ENCODE data around the gene NAV1. TPM values are rescaled to one million over a fixed set of nuclear protein-coding genes. Genes with fewer than 3 reads are reported as not detected.
A peak's percentile ranks its signal among the peaks of the same experiment; 100 is the strongest.

Gene NAV1
- polyA plus RNA-seq, 1 donor from 2014 or later: 1.3 TPM

GRCh38 chr1:201527879-201528278 lies 11.0 kb upstream of the NAV1 start:
- Mint-ChIP-seq H3K4me1 (no peaks in the 10 kb centered on the region), H3K27me3 (peaks cover 1% of the 10 kb centered on the region), H3K27ac (no peak overlapping the region), H3K9me3 (peaks cover 0 to 1% (median 0%) of the 10 kb centered on the region in 3 donors), H3K36me3 (peaks cover 20% of the 10 kb centered on the region), H3K4me3 (no peak overlapping the region)

DNA sequence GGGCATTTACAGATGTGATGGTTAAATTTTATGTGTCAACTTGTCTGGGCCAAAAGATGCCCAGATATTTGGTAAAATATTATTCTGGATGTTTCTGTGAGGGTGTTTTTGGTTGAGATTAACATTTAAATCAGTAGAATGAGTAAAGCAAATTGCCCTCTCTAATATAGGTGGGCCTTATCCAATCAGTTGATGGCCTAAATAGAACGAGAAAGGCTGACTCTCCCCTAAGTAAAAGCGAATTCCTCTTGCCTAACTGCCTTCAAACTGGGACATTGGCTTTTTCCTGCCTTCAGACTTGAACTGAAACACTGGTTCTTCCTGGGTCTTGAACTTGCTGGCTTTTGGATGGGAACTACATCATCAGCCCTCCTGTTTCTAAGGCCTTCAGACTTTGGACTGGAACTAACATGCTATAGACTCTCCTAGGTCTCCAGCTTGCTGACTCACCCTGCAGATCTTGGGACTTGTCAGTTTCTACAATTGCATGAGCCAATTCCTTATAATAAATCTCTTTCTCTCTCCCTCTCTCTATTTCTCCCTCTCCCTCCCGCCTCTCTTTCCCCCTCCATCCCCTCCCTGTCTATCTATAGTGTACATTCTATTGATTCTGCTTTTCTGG lies 10.2 kb upstream of the NAV1 start:
- no peak overlapping the region for H3K4me3 Mint-ChIP-seq
- H3K36me3 Mint-ChIP-seq: peaks cover 19% of the 10 kb centered on the region
- no peaks in the 10 kb centered on the region for H3K4me1 Mint-ChIP-seq
- H3K27me3 Mint-ChIP-seq: peaks cover 1% of the 10 kb centered on the region
- peaks cover 0 to 1% (median 0%) of the 10 kb centered on the region in 3 donors for H3K9me3 Mint-ChIP-seq
- no peak overlapping the region for H3K27ac Mint-ChIP-seq

DNA sequence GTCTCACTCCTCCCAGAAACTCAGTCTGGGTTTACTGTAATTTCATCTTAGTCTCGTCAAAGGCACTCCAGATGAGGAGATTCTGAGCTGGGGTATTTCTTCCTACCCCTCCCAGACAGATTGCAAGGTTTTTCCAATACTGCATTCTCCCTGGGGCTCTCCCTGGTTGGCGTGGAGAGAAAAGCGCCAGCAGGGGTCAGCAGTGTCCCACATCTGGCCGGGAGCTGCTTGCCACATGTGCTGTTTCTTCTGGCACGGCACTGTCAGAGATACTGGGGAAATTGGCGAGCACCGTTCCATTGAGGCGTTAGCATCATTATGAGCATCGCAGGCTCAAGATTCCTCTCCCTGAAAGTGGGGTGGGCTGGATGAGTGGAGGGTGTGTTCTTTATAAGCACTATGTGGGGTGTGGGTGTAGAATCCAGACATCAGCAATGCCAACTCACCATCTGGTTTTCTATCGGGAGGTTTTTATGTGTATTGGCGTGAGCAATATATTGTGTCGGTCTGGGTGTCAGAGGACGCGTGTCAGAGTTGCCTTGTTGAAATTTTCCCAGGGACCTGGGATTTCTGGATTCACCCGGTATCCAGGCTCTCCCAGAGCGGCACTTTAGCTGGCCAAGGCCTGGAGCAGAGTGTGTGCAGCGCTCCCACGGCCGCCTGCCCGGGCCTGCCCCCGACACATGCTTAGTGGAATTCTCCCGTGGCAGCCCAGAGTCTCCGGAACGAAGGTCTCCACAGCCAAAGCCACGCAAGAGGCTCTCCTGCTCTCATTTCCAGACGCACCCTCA lies 8.0 kb upstream of the NAV1 start:
- H3K36me3 Mint-ChIP-seq: peaks cover 11% of the 10 kb centered on the region
- H3K4me1 Mint-ChIP-seq: peaks cover 0 to 2% (median 1%) of the 10 kb centered on the region in 3 donors
- peaks cover 6% of the 10 kb centered on the region for H3K27me3 Mint-ChIP-seq
- H3K27ac Mint-ChIP-seq: no peak overlapping the region
- H3K4me3 Mint-ChIP-seq: no peak overlapping the region
- H3K9me3 Mint-ChIP-seq: peaks cover 0 to 1% (median 0%) of the 10 kb centered on the region in 3 donors

DNA sequence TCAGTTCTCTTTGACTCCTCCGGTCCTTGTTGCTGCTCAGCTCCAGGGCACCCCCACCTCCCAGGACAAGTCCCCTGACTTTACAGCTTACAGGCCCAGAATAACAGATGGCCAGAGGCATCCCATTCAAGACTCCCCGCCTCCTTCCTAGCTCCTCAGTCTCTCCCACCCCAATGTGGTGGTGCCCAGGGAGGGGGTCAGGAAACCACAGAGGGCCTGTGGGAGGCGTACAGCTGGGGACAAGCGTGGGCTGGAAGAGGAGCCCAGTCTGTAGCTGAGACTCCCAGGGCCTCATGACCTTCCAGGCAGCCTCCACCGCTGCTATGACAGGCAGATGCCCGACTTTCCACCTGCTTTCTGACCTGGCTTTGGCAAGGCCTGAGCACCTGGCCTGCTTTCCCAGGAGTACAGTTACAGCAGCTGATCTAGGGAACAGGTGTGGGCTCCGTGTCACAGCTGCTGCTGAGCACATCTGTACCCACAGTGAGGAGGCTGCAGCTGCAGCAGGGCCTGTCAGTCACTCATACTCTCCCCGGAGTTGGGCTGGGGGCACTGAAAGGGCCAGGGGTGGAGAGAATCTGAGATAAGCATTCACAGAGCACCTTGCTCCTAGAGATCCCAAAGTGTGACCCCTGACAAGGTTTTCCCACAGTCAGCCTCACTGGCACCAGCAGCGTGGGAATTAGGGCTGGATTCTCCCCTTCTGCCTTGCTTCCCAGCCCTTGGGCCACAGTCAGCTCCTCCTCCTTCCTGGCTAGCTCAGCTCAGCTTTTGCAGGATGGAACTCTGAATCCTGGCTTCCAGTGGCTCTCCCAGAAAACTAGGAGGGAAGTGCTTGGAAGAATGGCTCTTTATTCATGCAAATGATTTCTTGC lies 7.1 kb upstream of the NAV1 start:
- Mint-ChIP-seq H3K4me1 (peaks cover 0 to 2% (median 1%) of the 10 kb centered on the region in 3 donors), H3K36me3 (peaks cover 8% of the 10 kb centered on the region), H3K27me3 (peaks cover 13% of the 10 kb centered on the region), H3K4me3 (no peak overlapping the region), H3K9me3 (peaks cover 0 to 1% (median 0%) of the 10 kb centered on the region in 3 donors), H3K27ac (no peak overlapping the region)

DNA sequence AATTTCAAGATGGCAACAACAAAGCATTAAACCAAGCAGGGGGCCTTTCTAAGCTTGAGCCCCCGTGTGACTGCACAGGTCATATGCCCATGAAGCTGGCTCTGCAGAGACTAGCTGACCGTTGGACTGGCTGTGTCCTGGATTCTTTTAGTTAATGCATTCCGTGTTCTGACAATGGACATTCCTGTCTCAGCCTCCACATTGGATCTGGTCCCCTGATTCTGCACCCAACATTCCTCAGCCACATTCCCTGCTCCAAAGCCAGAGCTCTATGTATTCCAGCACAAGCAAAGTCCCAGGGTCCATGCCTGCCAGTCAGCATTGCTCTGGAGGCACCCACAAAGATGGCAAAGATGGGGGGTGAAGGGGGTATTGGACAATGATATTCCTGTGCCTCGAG lies 5.1 kb upstream of the NAV1 start:
- peaks cover 0 to 4% (median 2%) of the 10 kb centered on the region in 3 donors for H3K4me1 Mint-ChIP-seq
- peaks cover 32% of the 10 kb centered on the region for H3K27me3 Mint-ChIP-seq
- H3K4me3 Mint-ChIP-seq: no peak overlapping the region
- no peak overlapping the region for H3K27ac Mint-ChIP-seq
- no peaks in the 10 kb centered on the region for H3K9me3 Mint-ChIP-seq
- peaks cover 6% of the 10 kb centered on the region for H3K36me3 Mint-ChIP-seq

GRCh38 chr1:201535046-201535918 lies 3.6 kb upstream of the NAV1 start:
- H3K4me1 Mint-ChIP-seq: peaks cover 6 to 8% (median 8%) of the 10 kb centered on the region in 3 donors
- no peak overlapping the region for H3K4me3 Mint-ChIP-seq
- H3K27me3 Mint-ChIP-seq: peaks cover 35% of the 10 kb centered on the region
- H3K36me3 Mint-ChIP-seq: peaks cover 3% of the 10 kb centered on the region
- no peaks in the 10 kb centered on the region for H3K9me3 Mint-ChIP-seq
- H3K27ac Mint-ChIP-seq: no peak overlapping the region

GRCh38 chr1:201535919-201536245 lies 3.0 kb upstream of the NAV1 start:
- no peak overlapping the region for H3K27ac Mint-ChIP-seq
- peaks cover 11 to 14% (median 14%) of the 10 kb centered on the region in 3 donors for H3K4me1 Mint-ChIP-seq
- no peaks in the 10 kb centered on the region for H3K9me3 Mint-ChIP-seq
- H3K27me3 Mint-ChIP-seq: peaks cover 38% of the 10 kb centered on the region
- peaks cover 3% of the 10 kb centered on the region for H3K36me3 Mint-ChIP-seq
- H3K4me3 Mint-ChIP-seq: no peak overlapping the region

DNA sequence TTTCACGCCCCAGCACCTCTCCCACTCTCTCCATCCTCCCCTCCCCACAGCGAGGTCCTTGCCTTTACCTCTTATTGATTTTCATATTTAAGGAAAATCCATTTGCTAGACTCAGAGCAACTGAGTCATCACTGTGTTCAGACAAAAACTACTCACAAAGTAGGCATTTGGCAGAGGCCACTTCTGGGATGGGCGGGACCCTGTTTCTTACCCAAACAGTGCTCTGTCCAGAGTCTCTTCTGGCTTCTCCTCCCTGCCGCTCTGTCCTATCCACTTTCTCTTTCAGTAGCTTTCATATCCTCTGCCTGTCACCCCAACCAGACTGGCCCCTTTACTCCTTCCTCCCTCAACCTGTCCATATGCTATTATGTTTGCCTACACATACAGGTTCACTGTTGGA lies 2.4 kb upstream of the NAV1 start:
- Mint-ChIP-seq H3K27ac (no peak overlapping the region), H3K36me3 (peaks cover 2% of the 10 kb centered on the region), H3K4me3 (no peak overlapping the region), H3K27me3 (peaks cover 38% of the 10 kb centered on the region), H3K4me1 (peaks cover 13 to 18% (median 16%) of the 10 kb centered on the region in 3 donors), H3K9me3 (no peaks in the 10 kb centered on the region)

DNA sequence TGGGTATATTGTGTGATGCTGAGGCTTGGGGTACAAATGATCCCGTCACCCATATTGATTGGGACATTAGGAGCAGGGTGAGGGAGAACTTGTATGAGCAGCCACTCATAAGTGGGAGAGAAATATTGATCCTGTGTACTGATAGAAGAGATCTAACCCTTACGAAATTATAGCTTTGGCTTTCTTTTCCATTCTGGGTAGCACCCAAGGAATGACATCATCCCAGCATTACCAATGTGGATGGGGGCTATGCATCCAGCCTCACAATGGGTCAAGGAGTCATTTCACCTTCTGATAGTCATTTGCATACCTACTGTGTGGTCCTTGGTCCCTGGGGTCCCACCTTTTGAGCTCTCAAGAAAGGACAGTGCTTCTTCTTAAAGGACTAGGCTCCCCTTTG lies 1.9 kb upstream of the NAV1 start:
- Mint-ChIP-seq H3K9me3 (no peaks in the 10 kb centered on the region), H3K36me3 (peaks cover 2% of the 10 kb centered on the region), H3K27me3 (peaks cover 38% of the 10 kb centered on the region), H3K4me3 (peak overlapping the region in 1 of 4 donors; percentile 20), H3K27ac (no peak overlapping the region), H3K4me1 (peaks cover 13 to 18% (median 18%) of the 10 kb centered on the region in 3 donors)

DNA sequence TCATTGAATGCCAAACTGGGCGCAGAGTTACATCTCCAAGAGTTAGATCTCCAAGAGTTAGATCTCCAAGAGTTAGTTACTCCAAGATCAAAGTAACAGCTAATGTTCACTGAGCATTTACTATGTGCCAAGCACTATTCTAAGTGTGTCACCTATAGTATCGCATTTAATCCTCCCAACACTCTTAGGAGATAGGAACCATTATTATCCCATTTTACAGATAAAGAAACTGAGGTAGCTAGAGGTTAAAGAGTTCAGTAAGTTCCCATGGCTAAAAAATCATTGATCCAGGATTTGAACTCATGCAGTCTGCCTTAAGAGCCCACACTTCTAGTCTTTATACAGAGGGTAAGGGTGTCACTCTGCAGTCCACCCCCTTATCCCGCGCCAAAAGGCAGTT lies 1.5 kb upstream of the NAV1 start:
- Mint-ChIP-seq H3K9me3 (peaks cover 0 to 2% (median 0%) of the 10 kb centered on the region in 3 donors), H3K36me3 (peaks cover 2% of the 10 kb centered on the region), H3K4me1 (peaks cover 13 to 18% (median 18%) of the 10 kb centered on the region in 3 donors), H3K4me3 (peak overlapping the region in 1 of 4 donors; percentile 20), H3K27ac (no peak overlapping the region), H3K27me3 (peaks cover 38% of the 10 kb centered on the region)

- no peak overlapping the region for H3K27ac Mint-ChIP-seq
Observed at GRCh38 chr1:201537891-201538611, 876 bp upstream of the NAV1 start.

DNA sequence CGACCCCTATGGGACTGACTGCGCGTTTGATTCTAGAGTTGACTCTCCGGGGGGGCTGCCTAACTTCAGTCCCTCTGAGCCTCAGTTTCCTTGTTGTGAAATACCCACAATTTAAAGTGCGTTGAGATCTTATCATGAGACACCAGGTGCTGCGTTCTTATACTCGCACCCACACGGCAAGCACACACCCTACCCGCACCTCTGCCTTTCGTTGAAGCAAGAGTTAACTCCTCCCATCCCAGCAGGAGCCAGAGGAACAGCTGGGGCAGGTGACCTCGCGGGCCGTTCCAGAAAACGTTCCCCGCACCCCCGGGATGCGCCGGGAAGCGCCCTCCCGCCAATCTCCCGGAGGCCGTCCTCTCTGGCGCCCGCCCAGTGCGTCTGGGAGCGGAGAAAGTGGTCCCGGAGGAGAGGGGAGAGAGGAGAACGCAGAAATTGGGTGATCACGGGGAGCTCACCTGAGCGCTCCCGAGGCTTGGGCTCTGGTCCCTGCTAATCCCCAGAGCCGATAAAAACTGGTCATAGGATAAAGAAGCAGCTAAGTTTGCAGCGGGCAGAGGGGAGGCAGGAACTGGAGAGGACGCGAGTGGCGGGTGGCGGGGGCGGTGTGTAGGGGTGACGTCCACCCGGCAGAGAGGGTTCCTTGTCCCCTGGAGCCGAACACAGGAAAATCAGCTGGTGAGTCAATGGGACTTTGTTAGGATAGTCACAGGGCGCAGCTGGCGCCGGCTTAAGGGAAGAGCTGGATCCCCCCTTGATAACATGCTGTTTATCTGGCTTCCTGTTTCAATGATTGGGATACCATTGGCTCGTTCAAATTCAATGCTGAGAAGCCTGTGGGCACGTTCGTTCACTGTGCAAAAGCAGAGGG lies 869 bp downstream of the NAV1 start:
- peak overlapping the region in 1 of 3 donors; percentile 25 for H3K27ac Mint-ChIP-seq
- H3K27me3 Mint-ChIP-seq: peaks cover 38% of the 10 kb centered on the region
- peaks cover 2% of the 10 kb centered on the region for H3K36me3 Mint-ChIP-seq
- H3K4me3 Mint-ChIP-seq: peak overlapping the region; percentile 78 to 93 (median 88)
- H3K4me1 Mint-ChIP-seq: peaks cover 13 to 18% (median 18%) of the 10 kb centered on the region in 3 donors
- peaks cover 0 to 2% (median 0%) of the 10 kb centered on the region in 3 donors for H3K9me3 Mint-ChIP-seq

More at GRCh38 chr1:201537891-201538611, 876 bp upstream of the NAV1 start:
- Mint-ChIP-seq H3K27me3 (peaks cover 38% of the 10 kb centered on the region), H3K4me3 (peak overlapping the region; percentile 20 to 85 (median 74)), H3K4me1 (peaks cover 13 to 18% (median 18%) of the 10 kb centered on the region in 3 donors), H3K9me3 (peaks cover 0 to 2% (median 0%) of the 10 kb centered on the region in 3 donors), H3K36me3 (peaks cover 2% of the 10 kb centered on the region)
